ES-I3 (cell line): Measurements from ENCODE around the gene ZSCAN23.
"Not testable (repeated sequence)": the region's sequence is repeated elsewhere in the genome, so short reads cannot be mapped to it uniquely, and the experiment has no call there.

Experiments used
- H3K36me3 ChIP-seq: 2 replicates; pipeline ENCODE4 v1.6.1; 2013; ENCODE audit warnings: mild to moderate bottlenecking, low read length, control low read depth, moderate library complexity; ENCODE audit not compliant: insufficient read depth
- H3K4me1 ChIP-seq: 2 replicates; pipeline ENCODE4 v1.6.1; 2013; ENCODE audit warnings: mild to moderate bottlenecking, control low read depth, low read length; ENCODE audit not compliant: insufficient read depth
- H3K9ac ChIP-seq: 2 replicates; pipeline ENCODE4 v1.6.1; 2013; ENCODE audit warnings: low read depth, mild to moderate bottlenecking, low read length, moderate library complexity
- H3K9me3 ChIP-seq: 2 replicates; pipeline ENCODE4 v1.6.1; 2013; ENCODE audit warnings: mild to moderate bottlenecking, low read length, moderate library complexity; ENCODE audit not compliant: control insufficient read depth, insufficient read depth

ZSCAN23 gene

DNA sequence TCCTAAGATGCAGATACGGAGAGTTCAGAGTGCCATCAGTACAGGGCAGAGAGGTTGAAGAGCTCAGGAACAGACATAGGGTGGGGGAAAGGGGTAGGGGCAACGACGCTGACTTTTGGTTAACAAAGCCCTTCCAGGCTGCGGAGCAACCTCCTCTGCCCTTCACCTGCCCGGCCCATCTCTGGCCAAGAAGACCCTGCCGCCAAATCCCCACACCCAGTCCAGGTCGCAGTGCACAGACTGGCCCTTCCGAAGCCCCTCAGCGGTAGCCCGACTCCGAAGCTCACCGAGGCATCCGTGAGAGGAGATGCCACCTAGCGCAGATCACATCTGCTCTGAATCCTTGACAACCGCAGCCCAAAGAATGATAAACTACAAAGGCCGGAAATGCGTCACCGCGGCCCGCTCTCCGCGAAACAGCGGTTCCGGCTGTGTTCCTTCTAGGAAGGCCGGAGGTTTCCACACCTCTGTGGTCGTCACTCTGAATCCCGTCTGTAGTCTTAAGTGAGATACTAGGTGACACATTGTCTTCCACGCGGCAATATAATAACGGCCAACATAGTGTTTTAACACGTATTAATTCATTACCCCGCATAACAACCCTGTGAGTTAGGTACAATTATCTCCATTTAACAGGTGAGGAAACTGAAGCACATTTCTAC is at the start of gene ZSCAN23:
TSS of gene ZSCAN23 (minus strand) at position 380 of the 662 bp plus-strand sequence. CDS start 7,225 bp downstream, outside the sequence.
- Histone ChIP-seq H3K9ac (peak within 1 kb of the TSS; percentile 79), H3K36me3 (peaks cover 2% of the 10 kb centered on the region; the same call in 1 of the 2 replicates), H3K4me1 (no peaks in the 10 kb centered on the region; the same call in 1 of the 2 replicates), H3K9me3 (no peaks in the 10 kb centered on the region)

DNA sequence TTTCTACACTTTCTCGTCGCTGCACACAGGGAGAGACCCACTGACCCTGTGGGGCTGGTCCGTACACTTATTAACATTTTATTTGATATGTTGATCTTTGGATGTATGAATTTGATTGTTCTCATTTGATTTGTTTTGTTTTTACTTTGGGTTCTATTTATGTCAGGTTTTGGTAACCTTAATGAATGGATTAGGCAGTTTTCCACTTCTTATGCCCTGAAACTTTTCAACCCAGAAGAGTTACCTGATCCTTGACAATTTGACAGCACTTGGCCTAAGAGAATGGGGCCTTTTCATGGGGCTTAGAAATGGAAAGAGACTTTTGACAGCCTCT is 48.7 kb upstream of the ZSCAN23 start:
- Histone ChIP-seq H3K9me3 (no peaks in the 10 kb centered on the region), H3K9ac (peak overlapping the region; percentile 49; the same call in 1 of the 2 replicates), H3K4me1 (no peaks in the 10 kb centered on the region), H3K36me3 (no peaks in the 10 kb centered on the region)

GRCh38 chr6:28490205-28490890 is 47.1 kb upstream of the ZSCAN23 start:
- H3K9me3 ChIP-seq = no peaks in the 10 kb centered on the region
- H3K4me1 ChIP-seq = no peaks in the 10 kb centered on the region
- H3K36me3 ChIP-seq = no peaks in the 10 kb centered on the region
- H3K9ac ChIP-seq = peak overlapping the region; percentile 76

GRCh38 chr6:28489366-28490204 is 46.3 kb upstream of the ZSCAN23 start:
- no peaks in the 10 kb centered on the region for H3K36me3 ChIP-seq
- no peaks in the 10 kb centered on the region for H3K9me3 ChIP-seq
- peak overlapping the region; percentile 76 for H3K9ac ChIP-seq
- no peaks in the 10 kb centered on the region for H3K4me1 ChIP-seq

- Histone ChIP-seq H3K9me3 (no peaks in the 10 kb centered on the region), H3K4me1 (no peaks in the 10 kb centered on the region), H3K9ac (peak overlapping the region; percentile 76), H3K36me3 (no peaks in the 10 kb centered on the region)
Measured at GRCh38 chr6:28488916-28489365, 45.6 kb upstream of the ZSCAN23 start.

DNA sequence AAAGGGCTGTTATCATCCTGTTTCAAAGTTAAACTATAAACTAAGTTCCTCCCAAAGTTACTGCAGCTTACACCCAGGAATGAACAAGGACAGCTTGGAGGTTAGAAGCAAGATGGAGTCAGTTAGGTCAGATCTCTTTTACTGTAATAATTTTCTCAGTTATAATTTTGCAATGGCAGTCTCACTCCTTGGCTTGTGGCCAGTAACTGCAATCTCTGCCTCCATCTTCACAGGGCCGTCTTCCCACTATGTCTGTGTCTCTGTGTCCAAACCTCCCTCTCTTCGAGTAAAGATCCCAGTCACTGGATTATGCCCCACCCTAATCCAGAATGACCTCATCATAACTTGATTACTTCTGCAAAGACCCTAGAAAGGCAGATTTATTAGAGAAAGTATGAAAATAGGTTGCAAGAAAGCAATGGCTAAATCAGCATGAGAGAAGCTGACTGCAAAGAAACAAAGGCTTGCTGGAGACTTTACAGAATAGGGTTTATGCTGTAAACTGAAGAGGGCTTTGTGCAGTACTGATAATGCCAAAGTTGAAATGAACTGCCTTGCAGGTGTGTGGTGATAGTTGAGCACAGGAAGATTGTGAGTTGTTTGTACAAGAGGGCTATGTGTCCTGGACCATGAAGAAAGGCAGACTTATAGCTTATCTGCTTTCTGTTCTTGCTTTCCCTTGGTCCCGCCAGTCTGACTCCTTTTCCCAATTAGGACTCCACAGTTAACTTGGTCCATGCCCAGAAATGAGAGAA is 43.9 kb upstream of the ZSCAN23 start:
- H3K9ac ChIP-seq = no peak overlapping the region
- H3K4me1 ChIP-seq = no peaks in the 10 kb centered on the region
- no peaks in the 10 kb centered on the region for H3K9me3 ChIP-seq
- no peaks in the 10 kb centered on the region for H3K36me3 ChIP-seq

DNA sequence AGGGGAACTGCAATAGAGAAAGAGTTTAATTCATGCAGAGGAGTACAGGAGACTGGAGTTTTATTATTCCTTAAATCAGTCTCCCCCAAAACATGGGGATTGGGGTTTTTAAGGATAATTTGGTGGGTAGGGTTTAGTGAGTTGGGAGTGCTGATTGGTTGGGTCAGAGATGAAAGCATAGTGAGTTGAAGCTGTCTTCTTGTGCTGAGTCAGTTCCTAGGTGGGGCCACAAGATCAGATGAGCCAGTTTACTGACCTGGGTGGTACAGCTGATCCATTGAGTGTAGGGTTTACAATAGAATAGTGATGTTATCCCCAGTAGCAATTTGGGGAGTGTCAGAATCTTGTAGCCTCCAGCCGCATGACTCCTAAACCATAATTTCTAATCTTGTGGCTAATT is 43.2 kb upstream of the ZSCAN23 start:
- H3K9ac ChIP-seq = no peak overlapping the region
- no peaks in the 10 kb centered on the region for H3K4me1 ChIP-seq
- H3K36me3 ChIP-seq = no peaks in the 10 kb centered on the region
- H3K9me3 ChIP-seq = no peaks in the 10 kb centered on the region

GRCh38 chr6:28485482-28485881 is 42.2 kb upstream of the ZSCAN23 start:
- no peaks in the 10 kb centered on the region for H3K36me3 ChIP-seq
- no peaks in the 10 kb centered on the region for H3K9me3 ChIP-seq
- no peak overlapping the region for H3K9ac ChIP-seq
- no peaks in the 10 kb centered on the region for H3K4me1 ChIP-seq

DNA sequence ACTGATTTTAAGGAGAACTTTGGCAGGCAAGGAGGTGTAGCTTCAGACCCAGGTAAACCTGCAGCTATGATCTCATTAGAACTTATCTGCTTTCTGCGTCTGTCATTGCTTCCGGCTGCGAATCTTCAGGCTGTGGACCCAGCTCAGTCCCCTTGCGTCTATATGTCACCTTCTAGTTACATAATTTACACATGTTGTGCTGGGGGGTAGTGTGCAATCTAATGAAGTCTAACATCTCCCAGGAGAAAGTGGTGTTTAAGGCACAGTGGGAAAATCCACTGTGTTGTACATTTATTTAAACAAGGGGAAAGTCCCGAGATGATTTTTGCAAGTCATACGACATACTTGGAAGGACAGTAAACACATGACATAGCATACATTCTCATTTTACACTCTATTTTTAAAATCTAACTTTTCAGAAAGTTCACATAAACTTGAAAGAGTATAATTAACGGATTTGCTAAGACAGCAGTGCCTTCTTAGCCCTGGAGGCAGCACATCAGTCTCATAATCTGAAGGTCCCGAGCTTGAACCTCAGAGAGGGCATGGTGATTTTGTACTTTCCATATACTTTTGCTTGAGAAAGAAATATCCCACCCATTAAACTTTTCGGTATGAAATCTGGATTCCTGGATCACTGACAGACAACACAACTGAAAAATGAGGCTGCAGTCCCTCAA is 37.1 kb upstream of the ZSCAN23 start:
- no peaks in the 10 kb centered on the region for H3K9me3 ChIP-seq
- H3K4me1 ChIP-seq = no peaks in the 10 kb centered on the region
- no peak overlapping the region for H3K9ac ChIP-seq
- no peaks in the 10 kb centered on the region for H3K36me3 ChIP-seq

DNA sequence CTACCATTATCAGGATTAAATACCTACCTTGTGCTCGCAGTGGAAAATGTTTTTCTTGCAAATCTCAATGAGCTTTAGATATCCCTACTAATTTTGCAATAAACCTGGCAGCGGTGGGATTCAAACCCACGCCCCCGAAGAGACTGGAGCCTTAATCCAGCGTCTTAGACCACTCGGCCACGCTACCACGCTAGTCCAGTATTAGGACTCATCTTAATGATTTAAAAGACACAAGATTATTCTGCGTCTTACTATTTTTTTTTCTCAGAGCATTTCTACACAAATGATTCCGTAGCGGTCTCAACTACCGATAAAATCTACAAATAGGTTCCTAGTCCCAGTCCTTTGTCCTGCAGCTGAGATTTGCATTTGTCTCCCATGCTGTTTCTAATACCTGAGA is 35.2 kb upstream of the ZSCAN23 start:
- Histone ChIP-seq H3K4me1 (no peaks in the 10 kb centered on the region), H3K9me3 (no peaks in the 10 kb centered on the region), H3K36me3 (no peaks in the 10 kb centered on the region), H3K9ac (peak overlapping the region; percentile 71; the same call in 1 of the 2 replicates)

DNA sequence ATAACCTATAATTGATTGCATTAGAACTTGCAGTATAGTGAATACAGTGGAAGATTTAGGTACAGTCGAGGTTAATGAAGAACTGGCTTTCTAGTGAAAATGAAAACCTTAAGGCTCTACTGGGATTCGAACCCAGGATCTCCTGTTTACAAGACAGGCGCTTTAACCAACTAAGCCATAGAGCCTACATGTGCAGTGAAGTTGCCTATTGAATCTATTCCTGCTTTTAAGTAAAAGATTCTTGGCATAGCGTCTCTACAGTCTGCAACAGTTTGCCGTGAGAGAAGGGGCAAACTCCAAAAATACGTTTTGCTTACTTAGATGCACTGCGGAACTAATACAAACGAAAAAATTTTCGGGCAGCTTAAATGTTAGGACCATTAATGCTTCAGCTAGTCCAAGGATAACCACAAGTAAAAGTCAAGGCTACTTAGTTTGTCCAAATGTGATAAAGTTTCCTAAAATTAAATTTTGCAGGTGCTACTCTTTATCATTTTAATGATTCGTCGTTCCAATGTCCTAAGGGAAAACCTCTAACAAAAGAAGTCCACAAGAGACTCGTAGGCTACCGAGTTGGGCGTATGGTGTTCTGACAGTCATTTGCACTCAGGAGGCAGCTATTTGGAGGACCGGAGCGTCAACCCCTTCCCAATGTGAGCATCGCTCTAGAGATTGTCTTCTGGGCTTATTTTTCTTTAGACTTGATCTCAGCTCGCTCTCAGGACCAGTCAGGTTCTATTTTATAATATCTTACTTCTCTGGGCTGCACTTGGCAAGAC is 31.3 kb upstream of the ZSCAN23 start:
- Histone ChIP-seq H3K9ac (peak overlapping the region; percentile 55), H3K36me3 (no peaks in the 10 kb centered on the region), H3K4me1 (no peaks in the 10 kb centered on the region), H3K9me3 (no peaks in the 10 kb centered on the region)

GRCh38 chr6:28469153-28469745 is 26.0 kb upstream of the ZSCAN23 start:
- not testable (repeated sequence) for H3K4me1 ChIP-seq, H3K36me3 ChIP-seq, H3K9me3 ChIP-seq
- H3K9ac ChIP-seq = peak overlapping the region; percentile 45; the same call in 1 of the 2 replicates

DNA sequence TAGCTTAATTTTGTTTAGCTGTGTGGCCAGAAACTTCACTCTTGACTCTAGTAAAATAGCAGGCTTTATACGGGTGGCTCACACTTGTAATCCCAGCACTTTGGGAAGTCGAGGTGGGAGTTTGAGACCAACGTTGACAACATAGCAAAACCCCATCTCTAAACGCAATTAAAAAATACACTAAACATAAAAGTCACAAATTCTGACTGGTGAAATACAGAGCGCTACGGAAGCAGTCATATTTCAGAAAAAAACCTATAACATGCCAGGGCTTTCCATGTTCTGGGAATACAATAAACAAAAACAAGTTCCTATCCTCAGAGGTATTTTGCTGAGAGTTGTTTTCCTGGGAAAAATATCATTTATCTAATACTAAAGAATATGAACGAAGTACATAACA is 24.8 kb upstream of the ZSCAN23 start:
- H3K9me3 ChIP-seq = no peaks in the 10 kb centered on the region
- no peaks in the 10 kb centered on the region for H3K36me3 ChIP-seq

More for the DNA sequence above, 24.8 kb upstream of the ZSCAN23 start:
- H3K9ac ChIP-seq = no peak overlapping the region
- H3K4me1 ChIP-seq = no peaks in the 10 kb centered on the region
